ENCODE measurements around the gene PGF.

PGF gene

GRCh38 chr14:74956280-74957072 is 1.1 kb upstream of the PGF start:
- DNase-seq (ENCODE audit: low read depth), result no peak

GRCh38 chr14:74956027-74956279 is 556 bp upstream of the PGF start:
- DNase-seq (ENCODE audit: low read depth), result no peak

DNA sequence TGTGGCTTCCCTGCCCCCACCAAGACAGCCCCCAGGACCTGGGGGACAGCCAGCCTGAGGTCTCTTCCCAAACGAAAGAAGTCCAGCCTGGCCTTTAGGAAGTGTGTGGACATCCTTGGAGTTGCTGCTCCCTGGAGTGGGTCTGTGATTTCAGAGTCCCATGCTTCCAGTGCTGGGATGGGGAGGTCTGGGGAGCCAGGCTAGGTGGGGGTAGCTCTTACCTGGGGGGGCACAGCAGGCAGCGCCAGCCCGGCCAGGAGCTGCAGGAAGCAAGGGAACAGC is 509 bp downstream of the PGF start:
- DNase-seq (ENCODE audit: low read depth), result no peak

GRCh38 chr14:74954232-74954946 is 1.0 kb downstream of the PGF start:
- DNase-seq (ENCODE audit: low read depth), result no peak

GRCh38 chr14:74953686-74954085 is 1.7 kb downstream of the PGF start:
- no peak for DNase-seq (ENCODE audit: low read depth)

- no peak for DNase-seq (ENCODE audit: low read depth)
These were observed 2.5 kb downstream of the PGF start for GRCh38 chr14:74952697-74953484.

DNA sequence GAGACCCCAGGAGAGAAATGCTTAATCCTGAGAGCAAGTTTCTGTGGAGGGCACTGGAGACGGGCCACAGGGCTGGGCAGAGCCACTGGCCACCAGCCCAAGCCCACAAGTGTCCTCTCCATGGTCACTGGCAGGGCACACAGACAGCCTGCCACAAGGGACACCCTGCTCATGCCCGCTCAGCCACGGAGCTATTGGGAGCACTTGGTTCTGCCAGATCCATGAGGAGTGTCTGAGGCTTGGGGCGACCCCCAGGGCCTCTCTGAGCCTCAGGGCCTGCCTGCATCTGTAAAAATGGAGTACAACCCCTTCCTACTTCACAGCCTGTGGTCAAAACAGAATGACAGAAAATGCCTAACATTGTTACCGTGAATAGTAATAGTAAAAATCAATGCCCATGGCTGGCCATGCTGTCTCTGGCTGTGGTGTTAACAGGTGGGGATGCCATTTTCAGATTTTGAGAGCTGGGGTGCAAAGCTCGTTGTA is 3.2 kb downstream of the PGF start:
- no peak for DNase-seq (ENCODE audit: low read depth)

GRCh38 chr14:74951443-74952179 is 3.8 kb downstream of the PGF start:
- no peak for DNase-seq (ENCODE audit: low read depth)

GRCh38 chr14:74950795-74951442 is 4.5 kb downstream of the PGF start:
- DNase-seq (ENCODE audit: low read depth), result no peak

DNA sequence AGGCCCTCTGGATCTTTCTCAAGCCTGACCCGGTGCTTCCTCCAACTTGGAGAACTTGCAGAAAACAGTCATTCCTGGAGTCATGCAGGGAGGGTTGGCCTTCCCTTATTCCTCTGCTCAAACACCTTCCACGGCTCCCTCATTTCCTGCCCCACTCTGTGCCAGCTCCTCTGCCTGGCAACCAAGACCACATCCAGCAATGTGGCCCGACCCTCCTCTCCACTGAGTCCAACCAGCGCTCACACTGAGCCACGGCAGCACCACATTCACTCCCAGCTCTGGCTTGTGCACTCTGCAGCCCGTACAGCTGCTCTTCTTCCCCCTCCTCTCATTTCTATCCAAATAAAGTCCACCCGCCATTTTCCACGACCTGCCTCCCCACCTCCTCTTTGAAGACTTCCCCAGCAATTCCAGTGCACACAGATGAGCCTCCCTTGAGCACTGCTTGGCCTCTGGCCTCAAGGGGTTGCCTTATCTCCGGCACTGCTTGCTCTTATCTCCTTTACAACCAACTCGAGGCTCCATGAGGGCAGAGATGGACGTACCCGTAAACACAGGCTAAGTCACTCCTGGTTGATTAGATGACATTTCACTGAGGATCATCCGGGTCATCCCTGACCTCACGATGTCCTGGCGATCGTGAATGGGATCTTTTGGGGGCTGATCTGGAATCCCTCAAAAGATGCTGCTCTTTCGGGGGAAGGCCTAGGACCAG is 5.4 kb downstream of the PGF start:
- no peak for DNase-seq (ENCODE audit: low read depth)

DNA sequence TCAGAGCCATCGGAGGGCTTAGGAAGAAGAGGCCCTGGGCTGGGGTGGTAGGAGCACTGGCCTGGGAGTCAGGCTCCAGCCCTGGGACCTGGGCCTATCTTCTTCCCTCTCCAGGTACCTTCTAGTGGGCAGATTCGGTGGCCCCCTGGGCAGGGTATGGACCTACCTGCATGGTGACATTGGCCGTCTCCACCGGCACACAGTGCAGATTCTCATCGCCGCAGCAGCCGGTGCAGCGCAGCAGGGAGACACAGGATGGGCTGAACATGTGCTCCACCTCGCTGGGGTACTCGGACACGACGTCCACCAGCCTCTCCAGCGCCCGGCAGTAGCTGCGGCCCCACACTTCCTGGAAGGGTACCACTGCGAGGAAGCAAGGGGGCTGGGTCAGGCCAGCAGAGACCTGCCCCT is 6.2 kb downstream of the PGF start:
- DNase-seq (ENCODE audit: low read depth), result no peak

DNA sequence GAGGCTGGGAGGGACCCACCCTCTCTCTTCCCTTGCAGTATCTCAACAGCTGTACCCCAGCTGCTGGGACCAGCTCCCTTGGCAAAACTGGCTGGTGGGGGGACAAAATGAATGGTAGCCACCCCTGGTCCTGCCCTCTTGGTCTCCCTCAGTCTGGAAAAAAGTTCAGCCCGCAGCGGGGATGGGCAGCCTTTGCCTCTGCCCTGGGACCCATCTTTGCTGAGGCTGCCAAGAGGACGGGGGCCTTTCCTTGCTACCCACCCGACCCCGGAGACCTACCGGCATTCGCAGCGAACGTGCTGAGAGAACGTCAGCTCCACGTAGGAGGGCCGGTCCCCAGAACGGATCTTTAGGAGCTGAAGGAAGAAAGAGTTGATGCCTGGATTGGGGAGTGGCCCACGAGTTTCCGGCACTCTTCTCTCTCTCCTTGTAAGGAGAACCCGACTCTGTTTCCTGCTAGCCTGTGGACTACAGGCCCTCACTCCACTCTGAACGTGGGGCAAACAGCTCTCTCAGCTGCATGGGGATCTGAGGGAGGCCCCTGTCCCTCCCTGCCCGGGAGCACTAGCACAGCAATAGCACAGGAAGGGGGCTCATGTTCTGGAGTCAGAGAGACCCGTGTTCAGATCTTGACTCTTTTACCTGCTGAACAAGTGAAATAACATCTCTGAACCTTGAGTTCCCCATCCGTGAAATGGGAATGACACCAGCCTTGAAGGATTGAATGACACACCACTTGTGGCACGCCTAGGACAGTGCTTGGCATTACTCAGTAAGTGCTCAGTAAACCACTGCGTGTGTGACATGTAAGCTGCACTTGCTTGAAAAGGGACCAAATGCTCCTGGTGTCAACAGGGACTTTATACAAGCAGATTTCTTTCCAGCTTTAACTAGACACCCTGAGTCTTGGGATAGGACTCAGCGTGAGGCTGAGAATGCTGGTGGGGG is 6.9 kb downstream of the PGF start:
- DNase-seq (ENCODE audit: low read depth), result no peak

DNA sequence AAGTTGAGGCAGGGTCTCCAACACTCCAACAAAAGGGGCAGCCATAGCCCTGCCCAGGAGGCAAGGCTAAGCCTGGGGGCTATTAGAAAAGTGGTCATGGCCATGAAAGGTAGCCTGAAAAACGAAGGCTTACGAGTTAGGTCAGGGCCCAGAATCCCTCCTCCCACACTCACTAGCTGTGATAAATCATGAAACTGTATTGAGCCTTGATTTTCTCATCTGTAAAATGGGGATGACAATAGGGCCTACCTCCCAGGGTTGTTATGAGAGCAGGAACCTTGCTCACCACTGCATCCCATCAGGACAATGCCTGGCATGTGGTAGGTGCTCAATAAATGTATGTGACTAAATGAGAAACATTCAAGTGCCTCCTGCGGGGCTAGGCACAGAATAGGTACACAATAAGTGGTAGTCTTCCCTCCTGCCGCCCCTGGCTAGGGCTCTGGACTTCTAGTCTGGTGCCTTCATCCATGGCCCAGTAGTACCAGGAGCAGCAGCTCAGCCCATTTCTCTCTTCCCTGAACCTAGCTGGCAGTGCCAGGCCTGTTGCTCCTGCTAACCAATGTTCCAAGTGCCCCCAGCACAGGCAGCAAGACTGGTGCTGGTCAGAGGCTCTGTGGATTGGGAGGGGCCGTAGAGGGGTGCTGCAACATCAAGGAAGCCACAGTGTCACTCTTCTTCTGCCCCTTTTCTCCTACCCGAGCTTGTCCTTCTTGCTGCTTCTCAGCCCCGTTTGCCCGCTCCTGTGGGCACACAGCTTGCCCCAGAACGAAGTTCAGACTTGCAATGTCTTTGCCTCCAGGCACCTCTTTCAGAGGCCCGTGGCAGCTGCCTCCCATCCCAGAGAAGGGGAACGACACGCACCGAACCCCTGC is 7.8 kb downstream of the PGF start:
- no peak for DNase-seq (ENCODE audit: low read depth)

GRCh38 chr14:74946659-74947281 is 8.6 kb downstream of the PGF start:
- DNase-seq (ENCODE audit: low read depth), result no peak

DNA sequence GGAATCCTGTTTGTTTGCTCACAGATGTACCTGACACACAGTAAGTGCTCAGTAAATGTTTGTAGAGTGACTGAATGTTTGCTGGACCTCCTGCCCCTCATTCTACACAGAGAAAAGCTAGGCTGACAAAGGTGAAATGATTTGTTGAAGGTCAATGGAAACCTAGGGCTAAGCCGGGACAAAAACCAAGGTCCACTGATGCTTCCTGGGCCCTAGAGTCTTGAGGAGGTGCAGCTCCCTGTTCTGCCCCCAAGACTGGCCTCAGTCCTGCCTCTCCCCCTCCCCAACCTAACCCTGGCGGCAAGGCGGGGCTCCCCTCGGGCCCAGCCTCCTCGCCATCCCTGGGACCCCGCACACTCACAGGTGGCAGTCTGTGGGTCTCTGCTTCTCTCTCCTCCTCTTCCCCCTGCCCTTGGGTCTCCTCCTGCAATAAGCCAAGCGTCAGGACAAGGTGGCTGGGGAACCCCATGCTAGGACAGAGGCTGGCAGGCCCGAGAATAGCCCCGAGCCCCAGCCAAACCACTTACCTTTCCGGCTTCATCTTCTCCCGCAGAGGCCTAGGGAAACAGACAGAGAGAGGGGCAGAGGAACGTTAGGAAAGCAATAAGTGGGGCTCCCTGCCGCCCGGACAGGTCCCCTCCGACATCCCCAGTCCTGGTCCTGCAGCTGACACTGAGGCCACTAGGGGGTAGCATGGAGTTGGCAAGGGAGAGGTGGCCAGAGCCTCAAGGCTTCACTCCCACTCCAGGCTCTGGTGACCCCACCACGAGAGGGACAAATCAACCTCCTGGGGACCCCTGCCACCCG is 9.3 kb downstream of the PGF start:
- no peak for DNase-seq (ENCODE audit: low read depth)

- no peak for DNase-seq (ENCODE audit: low read depth)
These were observed 10.0 kb downstream of the PGF start for GRCh38 chr14:74945261-74945851.

- DNase-seq (ENCODE audit: low read depth), result no peak
These were observed 12.8 kb downstream of the PGF start for GRCh38 chr14:74942608-74943007.

Data from stimulated activated CD8-positive, alpha-beta memory T cell treated with anti-CD3 and anti-CD28 coated beads, Interleukin-15, amount 100 ng/mL, for 24 hours (primary cell).